HepG2 (cell line): ENCODE results near the gene SERBP1. TPM values are rescaled to one million over a fixed set of nuclear protein-coding genes. Genes with fewer than 3 reads are reported as not detected.

Source experiments
- ATAC-seq: fragments of 200-7000 bp; cut with Tn5 transposase; 3 replicates; pipeline ENCODE4 v1.9.1; 2020; ENCODE audit warnings: mild to moderate bottlenecking, moderate library complexity
- BruUV-seq: library from RNA; stranded (reverse); fragments of 400-500 nt; replicated peaks from 2 replicates; lab custom pipeline; 2021; lab: Mats Ljungman, UMichigan
- CTCF ChIA-PET: fragments of 300-600 bp; formaldehyde crosslinking; extraction: SDS; loops from one replicate; lab custom pipeline; 2021; ENCODE audit warnings: low total read pairs, inconsistent platforms, low intra/inter-chr PET ratio; lab: Yijun Ruan, JAX
- POLR2A ChIA-PET: fragments of 350-600 bp; sonication (Branson Sonifier 250); formaldehyde crosslinking; loops from one replicate; lab custom pipeline; 2020; ENCODE audit warnings: antibody characterized with exemption, inconsistent platforms; lab: Yijun Ruan, JAX
- DNase-seq: peaks from one replicate; pipeline ENCODE4 v3.0.0-alpha.2; 2015; ENCODE audit warnings: low spot score
- FAIRE-seq: peaks from 3 replicates; lab custom pipeline; 2011; peaks lifted over from hg19 to GRCh38; lab: Jason Lieb, UNC
- H2AFZ ChIP-seq: one replicate; pipeline ENCODE4 v1.6.1; 2011; ENCODE audit warnings: low read length, inconsistent platforms
- H3K27ac ChIP-seq: fragments of 300-600 bp; 3 replicates; pipeline ENCODE4 v1.8.0; 2011; ENCODE audit warnings: mixed run types, mild to moderate bottlenecking, mixed read lengths, low read length, inconsistent platforms; ENCODE audit not compliant: insufficient read depth; ENCODE audit errors: extremely low read length
- H3K27me3 ChIP-seq, 2 experiments: fragments of 200-600 bp in 1 of 2; 2 replicates in 1 of 2; 3 replicates in 1 of 2; pipeline versions ENCODE4 v1.6.0 to v1.8.0; 2011; ENCODE audit warnings: low read length in 2 of 2, mild to moderate bottlenecking in 2 of 2, moderate library complexity in 2 of 2, inconsistent platforms in 1 of 2; ENCODE audit not compliant: insufficient read depth in 2 of 2, control insufficient read depth in 1 of 2
- H3K36me3 ChIP-seq, 2 experiments: fragments of 200-600 bp in 1 of 2; replicated peaks in 1 of 2; 2 replicates in 1 of 2; 3 replicates in 1 of 2; pipeline versions ENCODE4 v1.5.1 to v1.8.0; 2011; ENCODE audit warnings: low read length in 2 of 2, inconsistent platforms in 1 of 2; ENCODE audit not compliant: insufficient read depth in 2 of 2, control insufficient read depth in 1 of 2
- H3K4me1 ChIP-seq: 2 replicates; pipeline ENCODE4 v1.5.1; 2012; ENCODE audit warnings: low read length, inconsistent platforms; ENCODE audit not compliant: insufficient read depth
- H3K4me2 ChIP-seq: 2 replicates; pipeline ENCODE4 v1.6.0; 2011; ENCODE audit warnings: low read depth, low read length, inconsistent platforms
- H3K4me3 ChIP-seq, 3 experiments: fragments of 200-600 bp in 1 of 3; sonication (generic), shearing (Covaris generic) in 1 of 3; replicated peaks in 1 of 3; 2 replicates each; pipeline ENCODE4 v1.5.1; 2011 to 2016; ENCODE audit warnings: low read length in 3 of 3, inconsistent platforms in 2 of 3, low read depth in 2 of 3, mild to moderate bottlenecking in 2 of 3, control low read depth in 1 of 3, mixed read lengths in 1 of 3; ENCODE audit not compliant: insufficient read depth in 1 of 3
- H3K79me2 ChIP-seq: one replicate; pipeline ENCODE4 v1.6.1; 2011; ENCODE audit warnings: low read length, inconsistent platforms; ENCODE audit not compliant: insufficient read depth
- H3K9ac ChIP-seq: 2 replicates; pipeline ENCODE4 v1.6.0; 2011; ENCODE audit warnings: mild to moderate bottlenecking, low read depth, low read length, inconsistent platforms; ENCODE audit not compliant: insufficient read depth
- H3K9me3 ChIP-seq: 2 replicates; pipeline ENCODE4 v1.5.1; 2012; ENCODE audit warnings: mild to moderate bottlenecking, low read length
- H4K20me1 ChIP-seq: 2 replicates; pipeline ENCODE4 v1.6.0; 2011; ENCODE audit warnings: inconsistent platforms, mild to moderate bottlenecking, low read length, moderate library complexity; ENCODE audit not compliant: insufficient read depth
- ATF3 ChIP-seq: sonication (generic); formaldehyde crosslinking; IDR thresholded peaks from 2 replicates; pipeline ENCODE4 v1.4.0; 2020; ENCODE audit warnings: missing genetic modification reagents
- BRD4 ChIP-seq: sonication (generic); formaldehyde crosslinking; IDR thresholded peaks from 2 replicates; pipeline ENCODE4 v1.4.0; 2020; ENCODE audit warnings: missing genetic modification reagents
- GABPA ChIP-seq, 2 experiments: IDR thresholded peaks; 2 replicates each; pipeline ENCODE4 v1.6.1; 2011 to 2016; ENCODE audit warnings: low read depth in 2 of 2, low read length in 1 of 2, missing biosample characterization in 1 of 2, missing genetic modification characterization in 1 of 2
- GATA4 ChIP-seq: sonication (generic); IDR thresholded peaks from 2 replicates; pipeline ENCODE4 v1.6.1; 2016; ENCODE audit warnings: antibody characterized with exemption, low read depth, borderline replicate concordance
- HOXD1 ChIP-seq: sonication (generic); formaldehyde crosslinking; IDR thresholded peaks from 2 replicates; pipeline ENCODE4 v1.5.0; 2020; ENCODE audit warnings: missing genetic modification reagents
- PRDM4 ChIP-seq: sonication (generic); formaldehyde crosslinking; IDR thresholded peaks from 2 replicates; pipeline ENCODE4 v1.9.0; 2021; ENCODE audit warnings: missing genetic modification reagents, borderline replicate concordance
- PRPF4 ChIP-seq: fragments of 200-400 bp; formaldehyde crosslinking; IDR thresholded peaks from 2 replicates; pipeline ENCODE4 v1.6.1; 2016; ENCODE audit warnings: low read length, low read depth; ENCODE audit not compliant: poor library complexity, severe bottlenecking
- RFX3 ChIP-seq: IDR thresholded peaks from 2 replicates; pipeline ENCODE4 v1.6.1; 2016; ENCODE audit warnings: missing biosample characterization, missing genetic modification reagents
- STAG1 ChIP-seq: sonication (generic); formaldehyde crosslinking; IDR thresholded peaks from 2 replicates; pipeline ENCODE4 v1.4.0; 2020; ENCODE audit warnings: missing genetic modification reagents
- ZBTB43 ChIP-seq: sonication (generic); formaldehyde crosslinking; conservative IDR thresholded peaks from 2 replicates; pipeline ENCODE4 v1.4.0; 2020; ENCODE audit warnings: missing genetic modification reagents
- ZNF446 ChIP-seq: sonication (generic); formaldehyde crosslinking; IDR thresholded peaks from 2 replicates; pipeline ENCODE4 v1.5.0; 2020; ENCODE audit warnings: mild to moderate bottlenecking, missing genetic modification reagents
- ZNF780A ChIP-seq: sonication (generic); formaldehyde crosslinking; IDR thresholded peaks from 2 replicates; pipeline ENCODE4 v1.8.0; 2022; ENCODE audit warnings: mild to moderate bottlenecking, missing genetic modification reagents, moderate library complexity
- ZSCAN22 ChIP-seq: sonication (generic); formaldehyde crosslinking; IDR thresholded peaks from 2 replicates; pipeline ENCODE4 v1.4.0; 2020; ENCODE audit warnings: mild to moderate bottlenecking, missing genetic modification reagents
- WGBS: methylation state at CpG from one replicate; pipeline ENCODE4 v1.1.6; 2017; ENCODE audit warnings: low lambda C conversion rate; 5-methylcytosine and 5-hydroxymethylcytosine counted together
- in situ Hi-C: cut with HindIII; loops from 2 replicates; pipeline ENCODE4 v1.10.0; 2017; ENCODE audit warnings: low pct_unique_long_range_greater_than_20kb; ENCODE audit not compliant: extremely low pct_ligation_motif_present
- intact Hi-C: fragments of 100-400 bp; cut with micrococcal nuclease; formaldehyde crosslinking; loops from one replicate; pipeline ENCODE4 v1.10.0; 2022; ENCODE audit not compliant: unreplicated experiment
- polyA plus RNA-seq, 8 experiments: library from polyadenylated mRNA; depleted of rRNA in 3 of 8; stranded (reverse) in 7 of 8; unstranded in 1 of 8; fragments of >200 nt; fragmentation: Illumina TruSeq in 4 of 8; extraction: Trizol in 4 of 8; gene quantifications; 2 replicates each; pipeline versions ENCODE4 v1.2.1 to v1.2.3, GENCODE V29; 2011 to 2016; ENCODE audit warnings: low read depth in 4 of 8, missing spikeins in 1 of 8, mixed read lengths in 1 of 8; ENCODE audit not compliant: insufficient read depth in 1 of 8
- total RNA-seq, 5 experiments: library from RNA; depleted of rRNA; stranded (reverse); fragments of >200 nt; fragmentation: Illumina TruSeq; extraction: Trizol; gene quantifications; 2 replicates each; pipeline ENCODE4 v1.2.3, GENCODE V29; 2016; ENCODE audit warnings: low read depth in 1 of 5

The SERBP1 gene
- total and polyA plus RNA-seq, 2 of the 13 experiments (the other 11 are each of a cell fraction or from before 2014, with no cell fraction given), result 175 to 281 TPM

GRCh38 chr1:67476906-67477305 lies 46.7 kb upstream of the SERBP1 start (continued):
- TF ChIP-seq ZBTB43 (no peak), GATA4 (no peak), ZNF780A (CRISPR knock-in tag) (no peak), ATF3 (CRISPR knock-in tag) (no peak), RFX3 (CRISPR knock-in tag) (no peak), STAG1 (CRISPR knock-in tag) (no peak), PRPF4 (no peak), ZNF446 (CRISPR knock-in tag) (no peak), ZSCAN22 (CRISPR knock-in tag) (no peak)
- TF ChIP-seq, all 625 proteins: peak for 0

- no peak for TF ChIP-seq HOXD1 (CRISPR knock-in tag)
- TF ChIP-seq PRDM4, result no peak
- no peak for TF ChIP-seq GABPA (IDR thresholded peaks at IDR 0.05; ENCODE audit: low read depth, low read length)
- no peak for TF ChIP-seq GABPA (CRISPR knock-in tag; IDR thresholded peaks at IDR 0.05; ENCODE audit: low read depth)
- no peak for TF ChIP-seq BRD4 (CRISPR knock-in tag)
- H3K79me2 ChIP-seq, result no peaks in the 10 kb centered on the region
- H3K27me3 ChIP-seq, result no peaks in the 10 kb centered on the region; a peak in 1 of 5 replicates
- H3K36me3 ChIP-seq, result no peaks in the 10 kb centered on the region
- H2AFZ ChIP-seq, result no peak overlapping the region
- H3K4me3 ChIP-seq, result no peak overlapping the region
- POLR2A ChIA-PET, result no interaction called here
- H3K27ac ChIP-seq, result no peak overlapping the region
- no TSS peak for BruUV-seq
- 7% methylated on average over 2 of the region's 2 CpGs for WGBS
- CTCF ChIA-PET, result no interaction called here
- DNase-seq (no peak), FAIRE-seq (no peak), ATAC-seq (no peak)
- no peak overlapping the region for H3K9ac ChIP-seq
- in situ Hi-C loops, result no loop called here
- no peaks in the 10 kb centered on the region for H4K20me1 ChIP-seq
- H3K4me2 ChIP-seq, result no peak overlapping the region
- intact Hi-C loops, result no loop called here
- no peaks in the 10 kb centered on the region for H3K4me1 ChIP-seq
- H3K9me3 ChIP-seq, result no peaks in the 10 kb centered on the region
Measured at GRCh38 chr1:67476006-67476482, 45.8 kb upstream of the SERBP1 start.
